NCI-H446 (cell line): ENCODE results near the gene CAPG.
A peak's percentile ranks its signal among the peaks of the same experiment; 100 is the strongest.
"Not testable (repeated sequence)": the region's sequence is repeated elsewhere in the genome, so short reads cannot be mapped to it uniquely, and the experiment has no call there.

ENCODE experiments used
- DNase-seq, 2 experiments: peaks; one replicate each; lab custom pipeline; 2025; lab: John Stamatoyannopoulos, UW

The CAPG gene

DNA sequence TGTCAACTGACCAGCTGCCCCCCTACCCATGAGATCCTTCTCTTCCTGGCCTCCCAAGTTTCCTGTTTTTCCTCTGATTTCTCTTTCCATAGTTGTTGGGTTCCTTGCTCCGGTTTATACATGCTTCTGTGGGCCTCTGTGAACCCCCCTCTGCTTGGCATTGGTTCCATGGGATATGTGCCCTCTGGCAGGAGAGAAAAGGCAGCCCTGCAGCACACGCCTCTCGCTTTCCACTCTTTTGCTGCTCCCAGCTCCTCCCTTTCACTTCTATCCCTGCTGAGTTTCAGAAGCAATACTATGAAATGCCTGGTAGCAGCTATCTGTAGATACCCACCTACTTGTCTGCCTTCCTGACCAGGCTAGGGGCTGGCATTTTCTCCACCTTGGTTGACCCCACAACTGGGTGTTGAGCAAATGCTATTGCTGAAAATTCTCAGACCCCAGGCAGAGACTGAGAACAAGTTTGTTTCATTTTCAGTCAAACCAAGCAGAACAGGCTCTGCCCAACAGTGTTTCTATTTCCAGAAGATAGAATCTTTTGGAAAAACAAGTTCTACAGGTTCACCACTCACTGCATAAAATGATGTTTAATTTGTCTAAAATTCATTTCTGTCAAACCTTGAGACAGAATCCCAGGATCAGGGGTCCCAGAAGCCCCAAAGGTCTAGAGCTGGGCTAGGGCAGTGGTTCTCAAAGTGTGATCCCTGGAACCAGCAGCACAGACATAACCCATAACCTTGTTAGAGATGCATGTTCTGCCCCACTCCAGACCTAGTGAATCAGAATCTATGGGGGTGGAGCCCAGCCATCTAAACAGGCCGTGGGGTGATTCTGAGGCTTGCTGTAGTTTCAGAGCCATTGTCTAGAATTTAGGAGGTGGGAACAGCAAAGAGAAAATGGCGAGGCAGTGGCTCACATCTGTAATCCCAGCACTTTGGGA lies 13.4 kb downstream of the CAPG start:
- DNase-seq = no peak

DNA sequence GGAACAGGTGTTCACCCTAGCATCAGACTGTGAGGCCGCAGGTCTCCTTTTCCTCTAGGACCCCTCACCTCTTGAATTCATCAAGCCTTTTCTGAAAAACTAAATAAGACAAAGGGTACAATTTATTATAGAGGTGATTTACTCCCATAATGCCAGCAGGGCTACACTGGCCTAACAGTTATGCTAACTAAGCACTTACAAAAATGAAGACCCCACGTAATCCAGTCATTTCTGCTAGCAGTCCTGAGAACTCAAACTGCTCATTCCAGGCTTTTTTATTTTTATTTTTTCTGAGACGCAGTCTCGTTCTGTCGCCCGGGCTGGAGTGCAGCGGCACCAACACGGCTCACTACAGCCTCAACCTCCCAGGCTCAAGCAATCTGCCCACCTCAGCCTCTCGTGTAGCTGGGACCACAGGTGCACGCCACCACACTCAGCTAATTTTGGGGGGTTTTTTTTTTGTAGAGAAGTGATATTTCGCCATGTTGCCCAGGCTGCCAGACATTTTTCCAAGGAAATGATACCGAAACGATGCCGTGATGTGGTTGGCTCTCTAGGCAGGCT lies 14.2 kb downstream of the CAPG start:
- DNase-seq = no peak

DNA sequence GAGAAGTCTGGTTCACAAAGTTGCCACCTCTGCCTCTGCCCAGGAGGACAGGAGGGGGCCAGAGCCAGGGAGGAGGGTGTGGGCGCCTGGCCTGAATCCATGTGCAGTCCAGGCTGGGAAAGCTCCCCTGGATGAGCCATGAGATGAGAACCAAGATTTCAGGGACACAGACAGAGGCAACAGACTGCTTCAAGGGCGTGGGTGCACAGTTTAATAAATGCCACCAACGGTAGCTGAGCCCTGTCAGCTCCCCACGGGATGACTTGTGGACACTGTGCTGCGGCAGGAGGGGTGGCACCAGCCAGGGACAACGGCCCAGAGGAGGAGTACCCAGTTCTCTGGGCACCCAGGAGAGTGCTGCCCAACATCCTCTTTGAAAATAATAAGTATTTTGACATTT lies 15.2 kb downstream of the CAPG start:
- no peak for DNase-seq

DNA sequence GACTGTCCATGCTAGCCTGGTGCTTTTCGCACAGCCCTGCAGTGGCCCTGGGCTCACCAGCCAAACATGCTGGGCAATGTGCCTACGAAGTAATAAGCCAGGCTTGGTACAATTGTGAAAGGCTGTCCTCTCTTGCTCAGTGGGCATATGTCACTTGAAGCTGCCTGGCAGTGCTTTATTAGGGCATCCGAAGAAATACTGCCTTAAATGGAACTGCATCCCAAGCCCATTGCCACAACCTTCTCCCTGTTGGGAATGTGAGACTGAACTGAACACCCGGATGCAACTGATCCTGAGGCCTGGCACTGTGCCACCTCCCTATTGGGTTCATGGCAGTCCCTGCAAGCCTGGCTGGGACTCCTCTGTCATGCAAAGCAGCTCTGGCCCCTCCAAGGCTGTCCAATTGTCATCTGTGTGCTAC lies 15.9 kb downstream of the CAPG start:
- peak; percentile 30 to 75 for DNase-seq

GRCh38 chr2:85393836-85394235 lies 16.3 kb downstream of the CAPG start:
- DNase-seq = no peak

- peak in 1 of 2 experiments; percentile 62 for DNase-seq
Observed at GRCh38 chr2:85390941-85391669, 19.1 kb downstream of the CAPG start.

GRCh38 chr2:85388878-85389538 lies 21.2 kb downstream of the CAPG start:
- DNase-seq = no peak

DNA sequence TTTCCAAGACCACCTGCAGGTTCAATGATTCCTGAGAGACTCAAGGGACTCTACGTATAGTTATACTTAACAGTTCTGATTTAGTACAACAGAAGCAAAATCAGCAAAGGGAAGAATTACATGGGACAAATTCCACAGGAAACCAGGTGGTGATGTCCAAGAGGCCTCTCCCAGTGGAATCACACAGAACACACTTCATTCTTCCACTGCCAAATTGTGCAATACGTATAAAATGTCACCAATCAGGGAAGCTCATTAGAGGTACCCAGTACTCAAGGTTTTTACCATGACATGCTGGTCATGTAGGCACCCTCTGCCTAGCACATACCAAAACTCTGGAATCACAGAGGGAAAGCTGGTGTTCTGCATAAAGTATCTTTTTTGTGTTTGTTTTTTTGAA lies 22.4 kb downstream of the CAPG start:
- DNase-seq = no peak

DNA sequence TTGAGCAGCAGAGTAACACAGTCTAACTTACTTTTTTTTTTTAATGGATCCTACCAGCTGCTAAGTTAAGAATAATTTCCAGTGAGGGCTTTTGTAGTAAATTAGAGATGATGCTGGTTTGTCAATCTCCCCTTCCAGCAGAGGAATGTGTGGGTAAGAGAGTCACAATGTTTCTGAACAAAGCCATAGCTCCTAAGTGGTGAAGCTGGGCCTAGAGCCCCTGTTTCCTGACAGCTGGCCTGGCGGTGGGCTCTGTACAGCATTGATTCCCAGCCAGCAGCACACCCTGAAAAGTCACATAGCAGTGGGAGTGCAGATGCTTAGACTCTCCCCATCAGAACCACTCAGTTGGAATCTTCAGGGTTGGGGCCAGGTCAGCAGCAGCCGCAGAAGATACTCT lies 24.4 kb downstream of the CAPG start:
- no peak for DNase-seq

- no peak for DNase-seq
Observed at GRCh38 chr2:85383850-85384249, 26.3 kb downstream of the CAPG start.

DNA sequence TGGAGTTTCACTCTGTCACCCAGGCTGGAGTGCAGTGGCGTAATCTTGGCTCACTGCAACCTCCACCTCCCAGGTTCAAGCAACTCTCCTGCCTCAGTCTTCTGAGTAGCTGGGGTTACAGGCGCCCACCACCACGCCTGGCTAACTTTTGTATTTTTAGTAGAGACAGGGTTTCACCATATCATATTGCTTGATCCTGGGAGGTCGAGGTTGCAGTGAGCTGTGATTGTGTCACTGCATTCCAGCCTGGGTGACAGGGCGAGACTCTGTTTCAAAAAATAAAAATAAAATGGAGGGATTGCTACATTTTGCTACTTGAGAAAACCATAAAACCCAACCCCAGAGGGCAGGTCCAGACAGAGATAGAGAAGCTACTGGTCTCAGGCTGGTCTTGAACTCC lies 27.0 kb downstream of the CAPG start:
- DNase-seq = not testable (repeated sequence)

DNA sequence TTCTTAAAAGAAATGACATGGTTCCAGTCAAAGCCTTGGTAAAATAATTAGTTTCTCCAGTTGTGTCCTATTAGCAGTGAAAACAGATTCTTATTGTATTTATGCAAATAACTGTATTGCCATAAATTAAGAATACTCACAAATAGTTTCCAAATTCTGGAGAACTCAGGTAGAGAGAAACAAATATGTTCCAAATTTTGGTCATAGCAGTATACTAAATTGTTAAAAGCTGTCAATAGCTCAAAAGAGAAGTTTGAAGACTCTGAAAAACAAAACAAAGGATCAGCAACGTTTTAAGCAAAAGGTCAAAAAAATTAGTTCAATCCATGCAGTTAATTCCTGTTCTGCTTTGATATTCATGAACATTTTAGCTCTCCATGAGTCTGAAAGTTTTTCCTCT lies 30.1 kb downstream of the CAPG start:
- no peak for DNase-seq

- DNase-seq = no peak
Observed at GRCh38 chr2:85378257-85378656, 31.9 kb downstream of the CAPG start.

- no peak for DNase-seq
Observed at GRCh38 chr2:85377083-85377482, 33.1 kb downstream of the CAPG start.

- no peak for DNase-seq
Observed at GRCh38 chr2:85376291-85377065, 33.7 kb downstream of the CAPG start.

- DNase-seq = no peak
Observed at GRCh38 chr2:85371045-85371444, 39.1 kb downstream of the CAPG start.

- peak in 1 of 2 experiments; percentile 15 for DNase-seq
Observed at GRCh38 chr2:85369500-85369899, 40.7 kb downstream of the CAPG start.

GRCh38 chr2:85368921-85369320 lies 41.2 kb downstream of the CAPG start:
- DNase-seq = no peak

DNA sequence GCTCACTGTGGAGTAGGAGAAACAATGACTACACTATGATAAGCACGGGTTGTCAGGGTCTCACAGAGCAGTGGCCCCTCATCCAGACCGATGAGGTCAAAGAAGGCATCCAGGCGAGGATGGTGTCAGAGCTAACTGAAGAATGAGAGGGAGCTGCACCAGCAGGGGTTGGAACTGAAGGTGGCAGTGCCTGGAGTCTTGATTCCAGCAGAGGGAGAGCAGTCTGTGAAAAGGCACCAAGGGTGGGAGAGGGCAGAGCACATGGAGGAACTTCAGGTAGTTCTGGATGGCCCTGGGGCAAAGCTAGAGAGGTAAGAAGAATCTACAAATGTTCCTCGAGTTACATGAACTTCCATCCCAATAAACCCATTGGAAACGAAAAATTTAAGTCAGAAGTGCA lies 43.0 kb downstream of the CAPG start:
- DNase-seq = no peak

- not testable (repeated sequence) for DNase-seq
Observed at GRCh38 chr2:85362653-85363387, 47.3 kb downstream of the CAPG start.

GRCh38 chr2:85357736-85358135 lies 52.4 kb downstream of the CAPG start:
- DNase-seq = no peak
